Osteoblast (primary cell): ENCODE results near the gene CD3E. TPM values are rescaled to one million over a fixed set of nuclear protein-coding genes. Genes with fewer than 3 reads are reported as not detected.

Source experiments
- DNase-seq: peaks from one replicate; pipeline ENCODE4 v3.0.0; 2011; ENCODE audit warnings: low spot score, mixed read lengths; ENCODE audit not compliant: insufficient read length; ENCODE audit errors: missing footprints
- H2AFZ ChIP-seq: 2 replicates; pipeline ENCODE4 v1.6.0; 2011; ENCODE audit warnings: mild to moderate bottlenecking, low read length
- H3K27ac ChIP-seq: 2 replicates; pipeline ENCODE4 v1.5.1; 2011; ENCODE audit warnings: mild to moderate bottlenecking, low read depth, low read length, moderate library complexity
- H3K27me3 ChIP-seq: 2 replicates; pipeline ENCODE4 v1.6.0; 2012; ENCODE audit warnings: mild to moderate bottlenecking, control low read depth, inconsistent platforms, low read length, moderate library complexity; ENCODE audit not compliant: insufficient read depth
- H3K36me3 ChIP-seq: 2 replicates; pipeline ENCODE4 v1.5.1; 2011; ENCODE audit warnings: mild to moderate bottlenecking, low read length, control low read depth, moderate library complexity; ENCODE audit not compliant: insufficient read depth
- H3K4me1 ChIP-seq: 2 replicates; pipeline ENCODE4 v1.5.1; 2011; ENCODE audit warnings: mild to moderate bottlenecking, low read length, control low read depth, moderate library complexity; ENCODE audit not compliant: insufficient read depth
- H3K4me2 ChIP-seq: 2 replicates; pipeline ENCODE4 v1.6.0; 2011; ENCODE audit warnings: mild to moderate bottlenecking, low read length; ENCODE audit not compliant: insufficient read depth
- H3K4me3 ChIP-seq: fragments of 200-600 bp; sonication (generic); 3 replicates; pipeline ENCODE4 v1.5.1; 2012; ENCODE audit warnings: mild to moderate bottlenecking, low read length, inconsistent platforms; ENCODE audit not compliant: insufficient read depth
- H3K79me2 ChIP-seq: 2 replicates; pipeline ENCODE4 v1.6.0; 2012; ENCODE audit warnings: mild to moderate bottlenecking, low read length, control low read depth, inconsistent platforms; ENCODE audit not compliant: insufficient read depth
- H3K9me3 ChIP-seq: 2 replicates; pipeline ENCODE4 v1.5.1; 2011; ENCODE audit warnings: low read depth, low read length, control low read depth
- H4K20me1 ChIP-seq: 2 replicates; pipeline ENCODE4 v1.6.0; 2012; ENCODE audit warnings: mild to moderate bottlenecking, low read length, control low read depth; ENCODE audit not compliant: insufficient read depth
- CTCF ChIP-seq: IDR thresholded peaks from 2 replicates; pipeline ENCODE4 v1.5.1; 2011; ENCODE audit warnings: mild to moderate bottlenecking, low read depth, low read length, moderate library complexity; ENCODE audit errors: extremely low read depth
- total RNA-seq: library from RNA; depleted of rRNA; stranded (reverse); fragments of >200 nt; gene quantifications from 2 replicates; pipeline ENCODE4 v1.2.3, GENCODE V29; 2012

The CD3E gene
- total RNA-seq, 1 donor, result not detected

GRCh38 chr11:118310271-118310670 is 5.7 kb downstream of the CD3E start:
- Histone ChIP-seq H3K27ac (no peak overlapping the region), H4K20me1 (no peaks in the 10 kb centered on the region), H3K79me2 (no peaks in the 10 kb centered on the region), H3K36me3 (no peaks in the 10 kb centered on the region), H3K4me3 (no peak overlapping the region), H2AFZ (no peak overlapping the region), H3K4me2 (no peak overlapping the region), H3K4me1 (no peaks in the 10 kb centered on the region), H3K9me3 (no peaks in the 10 kb centered on the region), H3K27me3 (peaks cover 3% of the 10 kb centered on the region)
- DNase-seq, result no peak
- no peak for TF ChIP-seq CTCF

- no peak overlapping the region for H3K27ac ChIP-seq
- no peaks in the 10 kb centered on the region for H3K79me2 ChIP-seq
- no peak overlapping the region for H3K4me2 ChIP-seq
- no peak overlapping the region for H3K4me3 ChIP-seq
- no peaks in the 10 kb centered on the region for H3K36me3 ChIP-seq
- peaks cover 3% of the 10 kb centered on the region for H3K27me3 ChIP-seq
- H3K9me3 ChIP-seq, result no peaks in the 10 kb centered on the region
- no peak overlapping the region for H2AFZ ChIP-seq
- no peak for DNase-seq
- TF ChIP-seq CTCF, result no peak
- H4K20me1 ChIP-seq, result no peaks in the 10 kb centered on the region
- H3K4me1 ChIP-seq, result no peaks in the 10 kb centered on the region
These were observed 6.4 kb downstream of the CD3E start for GRCh38 chr11:118310781-118311485.

GRCh38 chr11:118311518-118311917 is 7.0 kb downstream of the CD3E start:
- no peak overlapping the region for H2AFZ ChIP-seq
- no peaks in the 10 kb centered on the region for H3K36me3 ChIP-seq
- no peaks in the 10 kb centered on the region for H3K9me3 ChIP-seq
- H3K27ac ChIP-seq, result no peak overlapping the region
- H3K4me1 ChIP-seq, result no peaks in the 10 kb centered on the region
- H4K20me1 ChIP-seq, result no peaks in the 10 kb centered on the region
- no peak overlapping the region for H3K4me2 ChIP-seq
- no peak overlapping the region for H3K4me3 ChIP-seq
- DNase-seq, result no peak
- no peak for TF ChIP-seq CTCF
- H3K79me2 ChIP-seq, result no peaks in the 10 kb centered on the region
- H3K27me3 ChIP-seq, result peaks cover 3% of the 10 kb centered on the region

- no peak overlapping the region for H3K27ac ChIP-seq
- H2AFZ ChIP-seq, result no peak overlapping the region
- peaks cover 3% of the 10 kb centered on the region for H3K27me3 ChIP-seq
- no peaks in the 10 kb centered on the region for H4K20me1 ChIP-seq
- TF ChIP-seq CTCF, result no peak
- H3K4me3 ChIP-seq, result no peak overlapping the region
- DNase-seq, result no peak
- no peaks in the 10 kb centered on the region for H3K9me3 ChIP-seq
- H3K4me2 ChIP-seq, result no peak overlapping the region
- H3K79me2 ChIP-seq, result no peaks in the 10 kb centered on the region
- peaks cover 3% of the 10 kb centered on the region for H3K4me1 ChIP-seq
- H3K36me3 ChIP-seq, result no peaks in the 10 kb centered on the region
These were observed 7.8 kb downstream of the CD3E start for GRCh38 chr11:118312328-118312727.
